GM21360 (cell line): ENCODE data around the gene CLDN5.

Source experiments
- ATAC-seq: cut with Tn5 transposase; IDR thresholded peaks from one replicate; pipeline ENCODE4 v1.9.1; 2021; ENCODE audit warnings: mild to moderate bottlenecking, moderate library complexity; ENCODE audit not compliant: unreplicated experiment

The CLDN5 gene

GRCh38 chr22:19523240-19524169 is 705 bp downstream of the CLDN5 start:
- ATAC-seq, result no peak

- ATAC-seq, result no peak
Measured at GRCh38 chr22:19522881-19523239, 1.4 kb downstream of the CLDN5 start.

GRCh38 chr22:19522190-19522880 is 1.9 kb downstream of the CLDN5 start:
- ATAC-seq, result no peak

GRCh38 chr22:19520566-19521305 is 3.5 kb downstream of the CLDN5 start:
- no peak for ATAC-seq

- ATAC-seq, result no peak
Measured at GRCh38 chr22:19520007-19520406, 4.2 kb downstream of the CLDN5 start.

GRCh38 chr22:19519041-19519926 is 4.9 kb downstream of the CLDN5 start:
- no peak for ATAC-seq

- ATAC-seq, result no peak
Measured at GRCh38 chr22:19518635-19519034, 5.6 kb downstream of the CLDN5 start.

GRCh38 chr22:19517919-19518611 is 6.1 kb downstream of the CLDN5 start:
- ATAC-seq, result no peak

- no peak for ATAC-seq
Measured at GRCh38 chr22:19517171-19517500, 7.1 kb downstream of the CLDN5 start.

- ATAC-seq, result no peak
Measured at GRCh38 chr22:19516378-19517170, 7.6 kb downstream of the CLDN5 start.

GRCh38 chr22:19515654-19516377 is 8.4 kb downstream of the CLDN5 start:
- no peak for ATAC-seq

GRCh38 chr22:19514831-19515565 is 9.2 kb downstream of the CLDN5 start:
- no peak for ATAC-seq

- ATAC-seq, result no peak
Measured at GRCh38 chr22:19513823-19514222, 10.4 kb downstream of the CLDN5 start.

- ATAC-seq, result no peak
Measured at GRCh38 chr22:19510919-19511341, 13.3 kb downstream of the CLDN5 start.

GRCh38 chr22:19509923-19510322 is 14.3 kb downstream of the CLDN5 start:
- no peak for ATAC-seq

- no peak for ATAC-seq
Measured at GRCh38 chr22:19509191-19509590, 15.0 kb downstream of the CLDN5 start.

GRCh38 chr22:19508024-19508776 is 16.0 kb downstream of the CLDN5 start:
- ATAC-seq, result no peak
